Stomach (tissue), 9 donors: ENCODE data around the gene CNBD2. TPM values are rescaled to one million over a fixed set of nuclear protein-coding genes. Genes with fewer than 3 reads are reported as not detected.
A peak's percentile ranks its signal among the peaks of the same experiment; 100 is the strongest.
"Not testable (repeated sequence)": the region's sequence is repeated elsewhere in the genome, so short reads cannot be mapped to it uniquely, and the experiment has no call there.

Experiments used
- DNase-seq, 2 donors: peaks; one replicate each; pipeline versions ENCODE4 v3.0.0 to v3.0.0-alpha.2; 2013 to 2019
- H3K27ac ChIP-seq, 5 donors: fragments of 200-600 bp in 4 of 5; sonication (generic) in 4 of 5; one replicate each; pipeline ENCODE4 v1.5.1; 2013 to 2019; ENCODE audit warnings: mild to moderate bottlenecking in 1 of 5, moderate library complexity in 1 of 5
- H3K27me3 ChIP-seq, 3 donors: fragments of 200-600 bp; sonication (generic); one replicate each; pipeline ENCODE4 v1.5.1; 2017 to 2019; ENCODE audit warnings: mixed run types in 1 of 3
- H3K36me3 ChIP-seq, 4 donors: fragments of 200-600 bp; sonication (generic); 1 replicate in 3 of 4; 2 replicates in 1 of 4; pipeline ENCODE4 v1.5.1; 2016 to 2019
- H3K4me1 ChIP-seq, 4 donors: fragments of 200-600 bp; sonication (generic); one replicate each; pipeline ENCODE4 v1.5.1; 2016 to 2019
- H3K4me3 ChIP-seq, 4 donors: fragments of 200-600 bp; sonication (generic) in 3 of 4; one replicate each; pipeline ENCODE4 v1.5.1; 2016 to 2019; ENCODE audit warnings: mild to moderate bottlenecking in 1 of 4
- H3K9me3 ChIP-seq, 4 donors: fragments of 200-600 bp; sonication (generic); one replicate each; pipeline ENCODE4 v1.5.1; 2016 to 2019
- CTCF ChIP-seq, 7 experiments: fragments of 450-650 bp in 4 of 7; fragments of 200-600 bp in 3 of 7; sonication (generic) in 3 of 7; IDR thresholded peaks; one replicate each; pipeline ENCODE4 v1.5.1; 2016 to 2019; ENCODE audit warnings: antibody characterized with exemption in 7 of 7, control low read depth in 2 of 7, mild to moderate bottlenecking in 1 of 7
- EP300 ChIP-seq: sonication (generic); formaldehyde crosslinking; IDR thresholded peaks from one replicate; pipeline ENCODE4 v1.6.1; 2017; ENCODE audit warnings: antibody characterized with exemption
- POLR2A ChIP-seq, 4 donors: fragments of 450-650 bp; IDR thresholded peaks; one replicate each; pipeline ENCODE4 v1.6.1; 2016; ENCODE audit warnings: antibody characterized with exemption in 4 of 4, control low read depth in 2 of 4, mild to moderate bottlenecking in 1 of 4, moderate library complexity in 1 of 4
- POLR2AphosphoS5 ChIP-seq, 3 donors: sonication (generic); formaldehyde crosslinking; IDR thresholded peaks; one replicate each; pipeline ENCODE4 v1.6.1; 2016; ENCODE audit warnings: antibody characterized with exemption in 3 of 3
- WGBS, 5 donors: extraction: QIAGEN DNeasy Blood & Tissue Kit in 3 of 5; methylation state at CpG; one replicate each; pipeline versions ENCODE4 v1.1.5 to v1.1.7; 2013 to 2018; 5-methylcytosine and 5-hydroxymethylcytosine counted together
- intact Hi-C: fragments of 100-400 bp; cut with DNase I; formaldehyde crosslinking; loops from one replicate; pipeline ENCODE4 v1.15.1; 2023; ENCODE audit warnings: low total_unique reads
- polyA plus RNA-seq, 3 donors: library from polyadenylated mRNA; stranded (reverse); fragments of 200-250 nt; gene quantifications; one replicate each; pipeline ENCODE4 v1.2.3, GENCODE V29; 2013
- total RNA-seq, 5 donors: library from RNA; depleted of rRNA; stranded (reverse); fragments of >200 nt; gene quantifications; one replicate each; pipeline versions ENCODE4 v1.1.0 to v1.2.3, GENCODE V29; 2014 to 2016
- donor health status: healthy with polysubstance abuse.
- donor health status: Bipolar disorder and iron deficiency.
- donor health status: healthy.

The CNBD2 gene
- total and polyA plus RNA-seq, 8 donors: 1.8 to 66.0 (median 8.8) TPM; not detected in 1

DNA sequence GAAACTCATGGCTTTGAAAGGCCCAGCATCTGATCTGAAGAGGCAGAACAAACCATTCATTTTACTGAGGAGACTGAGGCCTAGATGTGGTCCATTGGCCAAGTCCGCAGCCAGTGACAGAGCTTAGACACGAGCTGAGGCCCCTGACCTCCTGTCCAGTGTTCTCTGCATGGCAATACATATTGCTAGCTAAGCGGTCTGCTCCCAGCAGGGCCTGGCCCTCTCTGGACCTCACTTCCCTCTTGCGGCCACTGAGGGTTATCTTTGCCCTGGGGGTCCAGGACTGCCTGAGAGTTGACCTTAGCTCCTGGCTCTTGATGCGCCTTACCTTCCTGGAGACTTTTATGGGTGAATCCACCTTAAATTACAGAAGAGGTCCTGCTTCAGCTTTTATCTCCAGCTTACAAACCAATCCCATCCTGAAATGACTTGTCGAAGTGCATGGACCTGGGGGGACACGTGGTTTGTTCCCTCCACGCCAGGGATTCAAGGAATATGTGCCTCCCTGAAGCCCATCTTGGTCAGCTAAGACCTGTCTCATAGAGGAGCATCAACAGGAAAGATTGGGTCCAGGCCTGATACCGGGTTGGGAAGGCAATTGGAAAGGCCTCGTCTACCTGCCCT is 75.6 kb downstream of the CNBD2 start:
- intact Hi-C loops: no loop called here
- DNase-seq: no peak
- Histone ChIP-seq H3K4me1 (peaks cover 7 to 41% (median 30%) of the 10 kb centered on the region in 4 donors), H3K27me3 (no peaks in the 10 kb centered on the region), H3K4me3 (no peak overlapping the region), H3K27ac (no peak overlapping the region), H3K36me3 (peaks cover 0 to 29% (median 11%) of the 10 kb centered on the region in 4 donors), H3K9me3 (no peaks in the 10 kb centered on the region)
- TF ChIP-seq POLR2AphosphoS5 (IDR thresholded peaks at IDR 0.05): no peak
- no peak for TF ChIP-seq POLR2A (IDR thresholded peaks at IDR 0.05)
- TF ChIP-seq CTCF (IDR thresholded peaks at IDR 0.05): no peak
- TF ChIP-seq EP300: no peak
- 85 to 93% (median 90%) methylated on average over 9 to 10 of the region's 10 CpGs for WGBS, 5 donors

DNA sequence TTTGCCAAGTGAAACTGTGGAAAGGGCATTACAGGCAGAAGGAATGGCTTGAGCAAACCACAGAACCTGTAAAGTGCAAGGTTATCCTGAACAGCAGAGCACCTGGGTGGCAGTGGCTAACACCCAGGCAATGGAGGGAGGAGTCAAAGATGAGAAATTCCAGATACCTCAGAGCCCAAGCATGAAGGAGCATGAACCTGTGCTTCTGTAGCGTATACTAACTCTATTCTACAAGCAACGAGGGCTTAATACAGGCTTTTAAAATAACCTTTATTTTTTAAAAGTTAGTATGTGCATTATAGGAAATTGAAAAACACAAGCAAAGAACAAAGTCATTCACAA is 77.0 kb downstream of the CNBD2 start:
- no peak overlapping the region for H3K4me3 ChIP-seq
- no peak overlapping the region for H3K27ac ChIP-seq
- H3K9me3 ChIP-seq: no peaks in the 10 kb centered on the region
- peaks cover 7 to 41% (median 30%) of the 10 kb centered on the region in 4 donors for H3K4me1 ChIP-seq
- 71 to 83% (median 80%) methylated on average over 2 of the region's 2 CpGs for WGBS, 5 donors
- TF ChIP-seq EP300 (no peak), CTCF (IDR thresholded peaks at IDR 0.05) (no peak), POLR2A (IDR thresholded peaks at IDR 0.05) (no peak), POLR2AphosphoS5 (IDR thresholded peaks at IDR 0.05) (peak in 1 of 3 donors; percentile 22)
- H3K27me3 ChIP-seq: no peaks in the 10 kb centered on the region
- DNase-seq: no peak
- intact Hi-C loops: no loop called here
- peaks cover 0 to 29% (median 11%) of the 10 kb centered on the region in 4 donors for H3K36me3 ChIP-seq

- H3K27me3 ChIP-seq, H3K9me3 ChIP-seq, DNase-seq, H3K27ac ChIP-seq, intact Hi-C loops: not testable (repeated sequence)
- Histone ChIP-seq H3K4me3 (peak overlapping the region in 1 of 4 donors; percentile 3), H3K36me3 (peaks cover 0 to 27% (median 11%) of the 10 kb centered on the region in 4 donors), H3K4me1 (peaks cover 7 to 45% (median 35%) of the 10 kb centered on the region in 4 donors)
- 48 to 56% (median 54%) methylated on average over 4 of the region's 4 CpGs for WGBS, 5 donors
These were observed 77.8 kb downstream of the CNBD2 start for GRCh38 chr20:36046073-36046798.

- intact Hi-C loops: not testable (repeated sequence)
These were observed 81.0 kb downstream of the CNBD2 start for GRCh38 chr20:36049408-36049807.

DNA sequence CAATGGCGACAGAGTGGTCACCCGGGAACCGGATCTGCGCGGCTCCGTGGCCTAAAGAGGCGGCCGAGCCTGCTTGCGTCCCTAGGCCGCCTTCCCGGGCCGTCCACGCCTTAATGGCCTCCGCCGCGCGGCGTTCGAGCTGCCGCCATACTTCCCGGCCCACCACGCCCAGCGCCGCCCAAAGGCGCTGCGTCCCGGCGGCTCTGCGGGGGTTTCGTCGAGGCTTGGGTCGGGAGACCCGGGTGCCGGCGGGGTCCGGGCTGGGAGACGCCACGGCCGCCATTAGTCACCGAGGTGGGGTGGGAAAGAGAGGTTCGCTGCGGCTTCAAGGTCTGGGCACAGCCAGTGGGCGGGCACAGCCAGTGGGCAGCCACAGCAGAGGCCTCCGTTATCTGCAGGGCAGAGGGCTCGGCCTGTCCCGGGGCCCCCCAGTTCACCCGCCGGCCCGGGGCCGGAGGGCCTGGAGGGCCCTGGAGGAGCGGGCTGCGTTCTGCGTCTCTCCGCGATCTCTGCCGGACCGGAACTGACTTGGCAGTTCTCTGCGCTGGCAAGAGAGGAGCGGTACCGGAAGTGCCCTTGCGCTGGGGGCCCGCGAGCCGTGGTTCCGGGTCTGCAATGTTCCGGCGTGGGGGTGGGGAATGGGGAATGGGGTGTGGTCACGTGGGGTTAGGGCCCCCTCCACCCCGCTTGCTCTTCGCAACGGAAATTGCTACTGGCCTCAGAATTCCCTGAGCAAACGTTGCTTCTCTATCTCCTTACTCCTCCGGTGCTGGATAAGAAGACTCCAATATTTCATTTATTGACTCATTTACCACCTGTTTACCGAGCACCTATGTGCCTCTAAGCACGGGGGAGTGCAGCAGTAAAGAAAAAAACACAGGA is 82.3 kb downstream of the CNBD2 start:
- intact Hi-C loops: no loop called here
- no peaks in the 10 kb centered on the region for H3K9me3 ChIP-seq
- WGBS, 5 donors: 0 to 1% (median 0%) methylated on average over 48 to 75 of the region's 75 CpGs

More at GRCh38 chr20:36049408-36049807, 81.0 kb downstream of the CNBD2 start:
- H3K36me3 ChIP-seq: peaks cover 0 to 15% (median 9%) of the 10 kb centered on the region in 4 donors
- H3K27ac ChIP-seq: peak overlapping the region in 2 of 5 donors; percentile 94 to 97
- H3K4me1 ChIP-seq: peaks cover 7 to 49% (median 40%) of the 10 kb centered on the region in 4 donors
- DNase-seq, H3K9me3 ChIP-seq, H3K27me3 ChIP-seq: not testable (repeated sequence)
- WGBS, 5 donors: 0% methylated on average over 2 of the region's 2 CpGs
- H3K4me3 ChIP-seq: peak overlapping the region; percentile 58 to 100 (median 92)

More for the DNA sequence above, 82.3 kb downstream of the CNBD2 start:
- Histone ChIP-seq H3K27me3 (no peaks in the 10 kb centered on the region), H3K27ac (peak overlapping the region; percentile 94 to 100 (median 97)), H3K4me3 (peak overlapping the region; percentile 58 to 100 (median 92)), H3K4me1 (peaks cover 7 to 41% (median 35%) of the 10 kb centered on the region in 4 donors), H3K36me3 (peaks cover 0 to 6% (median 2%) of the 10 kb centered on the region in 4 donors)
- TF ChIP-seq POLR2AphosphoS5 (IDR thresholded peaks at IDR 0.05) (peak; percentile 95 to 100 (median 99)), EP300 (no peak), POLR2A (IDR thresholded peaks at IDR 0.05) (peak in 2 of 4 donors; percentile 70 to 93), CTCF (IDR thresholded peaks at IDR 0.05) (no peak)
- DNase-seq: peak; percentile 93 to 97
